Ecto neural progenitor cell (in vitro differentiated cells): ENCODE results near the gene NEDD4L.
A peak's percentile ranks its signal among the peaks of the same experiment; 100 is the strongest.
"Not testable (repeated sequence)": the region's sequence is repeated elsewhere in the genome, so short reads cannot be mapped to it uniquely, and the experiment has no call there.

Experiments used
- DNase-seq: peaks from one replicate; pipeline ENCODE4 v3.0.0-alpha.2; 2018; ENCODE audit warnings: low spot score

The NEDD4L gene

GRCh38 chr18:58026857-58027256, 17.2 kb upstream of the NEDD4L start:
- no peak for DNase-seq

- no peak for DNase-seq
These were observed 16.7 kb upstream of the NEDD4L start for GRCh38 chr18:58027341-58027740.

GRCh38 chr18:58028109-58028784, 15.8 kb upstream of the NEDD4L start:
- no peak for DNase-seq

GRCh38 chr18:58032233-58032632, 11.8 kb upstream of the NEDD4L start:
- DNase-seq = no peak

GRCh38 chr18:58033216-58033615, 10.8 kb upstream of the NEDD4L start:
- no peak for DNase-seq

GRCh38 chr18:58034370-58034769, 9.7 kb upstream of the NEDD4L start:
- DNase-seq = no peak

- no peak for DNase-seq
These were observed 6.9 kb upstream of the NEDD4L start for GRCh38 chr18:58037163-58037562.

GRCh38 chr18:58038063-58038462, 6.0 kb upstream of the NEDD4L start:
- no peak for DNase-seq

GRCh38 chr18:58041633-58042032, 2.4 kb upstream of the NEDD4L start:
- DNase-seq = no peak

GRCh38 chr18:58042826-58043490, 1.1 kb upstream of the NEDD4L start:
- no peak for DNase-seq

GRCh38 chr18:58044370-58045241, 580 bp downstream of the NEDD4L start:
- DNase-seq = peak; percentile 74

GRCh38 chr18:58045242-58046092, 1.4 kb downstream of the NEDD4L start:
- DNase-seq = peak; percentile 70

- no peak for DNase-seq
These were observed 2.2 kb downstream of the NEDD4L start for GRCh38 chr18:58046093-58046793.

GRCh38 chr18:58046794-58047555, 2.9 kb downstream of the NEDD4L start:
- no peak for DNase-seq

GRCh38 chr18:58047556-58047882, 3.5 kb downstream of the NEDD4L start:
- no peak for DNase-seq

- no peak for DNase-seq
These were observed 4.1 kb downstream of the NEDD4L start for GRCh38 chr18:58048081-58048642.

GRCh38 chr18:58049000-58049688, 5.1 kb downstream of the NEDD4L start:
- no peak for DNase-seq

GRCh38 chr18:58050963-58051362, 6.9 kb downstream of the NEDD4L start:
- DNase-seq = not testable (repeated sequence)

GRCh38 chr18:58051765-58052460, 7.9 kb downstream of the NEDD4L start:
- DNase-seq = no peak
